ENCODE measurements around the gene IL3.

- TF ChIP-seq CTCF (IDR thresholded peaks at IDR 0.05 in 4 of 5, conservative IDR thresholded peaks at IDR 0.05 in 1 of 5) (no peak), POLR2A (IDR thresholded peaks at IDR 0.05) (no peak)
These were observed 34.1 kb downstream of the IL3 start for GRCh38 chr5:132094393-132095076.

All from gastrocnemius medialis (tissue), 4 donors.